ENCODE results near the gene SLC20A1. TPM values are rescaled to one million over a fixed set of nuclear protein-coding genes. Genes with fewer than 3 reads are reported as not detected.
"Not testable (repeated sequence)": the region's sequence is repeated elsewhere in the genome, so short reads cannot be mapped to it uniquely, and the experiment has no call there.

SLC20A1 gene
- total RNA-seq, 1 donor from 2014 or later = 114 TPM

DNA sequence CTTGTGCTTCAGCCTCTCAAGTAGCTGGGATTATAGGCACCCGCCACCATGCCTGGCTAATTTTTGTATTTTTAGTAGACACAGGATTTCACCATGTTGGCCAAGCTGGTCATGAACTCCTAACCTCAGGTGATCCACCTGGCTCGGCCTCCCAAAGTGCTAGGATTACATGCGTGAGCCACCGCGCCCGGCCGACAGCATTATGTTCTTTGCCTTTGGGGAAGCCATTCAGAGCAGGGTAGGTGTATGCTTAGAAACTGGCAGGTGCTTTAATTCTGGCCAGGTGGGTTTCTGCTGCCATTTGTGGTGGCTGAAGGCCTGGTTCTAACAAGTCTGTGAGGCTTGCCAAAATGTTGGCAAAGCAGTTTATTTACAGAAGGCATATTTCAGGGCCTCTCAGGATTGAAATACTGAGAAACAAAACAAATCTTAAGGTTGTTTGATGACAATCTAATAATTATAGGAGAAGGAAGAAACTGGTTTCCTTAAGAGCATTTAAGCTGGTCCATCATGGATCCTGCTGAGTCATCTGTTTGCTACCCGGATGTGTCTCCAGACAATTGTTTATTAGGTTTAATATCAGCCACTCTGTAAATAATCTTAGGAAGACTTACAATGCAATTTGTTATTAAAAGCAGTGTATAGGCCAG is 16.0 kb downstream of the SLC20A1 start:
- DNase-seq (ENCODE audit: low read depth, low spot score) = no peak
- Mint-ChIP-seq H3K36me3 (ENCODE audit: low read depth) (peaks cover 42% of the 10 kb centered on the region), H3K4me3 (no peak overlapping the region), H3K4me1 (peaks cover 14% of the 10 kb centered on the region), H3K9me3 (no peaks in the 10 kb centered on the region), H3K27ac (ENCODE audit: unreplicated experiment) (no peak overlapping the region), H3K27me3 (ENCODE audit: low read depth) (no peaks in the 10 kb centered on the region)
- no peak for TF ChIP-seq CTCF (conservative IDR thresholded peaks at IDR 0.05)

GRCh38 chr2:112662704-112663103 is 17.0 kb downstream of the SLC20A1 start:
- Mint-ChIP-seq H3K27me3 (ENCODE audit: low read depth) (no peaks in the 10 kb centered on the region), H3K36me3 (ENCODE audit: low read depth) (peaks cover 35% of the 10 kb centered on the region), H3K9me3 (no peaks in the 10 kb centered on the region), H3K4me1 (peaks cover 14% of the 10 kb centered on the region), H3K4me3 (no peak overlapping the region), H3K27ac (ENCODE audit: unreplicated experiment) (no peak overlapping the region)
- no peak for TF ChIP-seq CTCF (conservative IDR thresholded peaks at IDR 0.05)
- no peak for DNase-seq (ENCODE audit: low read depth, low spot score)

DNA sequence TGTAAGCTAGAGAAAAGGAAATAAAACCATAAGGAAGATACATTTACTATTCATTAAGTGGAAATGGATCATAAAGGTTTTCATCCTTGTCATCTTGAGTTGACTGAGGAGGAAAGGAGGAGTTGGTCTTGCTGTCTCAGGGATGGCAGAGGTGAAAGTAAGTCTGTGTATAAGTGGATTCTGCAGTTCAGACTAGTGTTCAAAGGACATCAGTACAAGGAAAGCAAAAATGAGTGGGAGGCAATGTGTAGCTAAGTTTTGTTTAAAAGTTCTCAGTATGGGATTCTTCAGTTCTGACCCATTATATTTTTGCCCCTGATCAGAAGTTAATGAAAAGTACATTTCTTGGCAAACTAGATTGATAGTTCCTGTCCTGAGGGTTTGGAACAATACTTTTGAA is 18.9 kb downstream of the SLC20A1 start:
- no peak overlapping the region for H3K27ac Mint-ChIP-seq (ENCODE audit: unreplicated experiment)
- no peaks in the 10 kb centered on the region for H3K9me3 Mint-ChIP-seq
- DNase-seq (ENCODE audit: low read depth, low spot score) = no peak
- peaks cover 13% of the 10 kb centered on the region for H3K4me1 Mint-ChIP-seq
- no peak for TF ChIP-seq CTCF (conservative IDR thresholded peaks at IDR 0.05)
- peaks cover 32% of the 10 kb centered on the region for H3K36me3 Mint-ChIP-seq (ENCODE audit: low read depth)
- H3K4me3 Mint-ChIP-seq = no peak overlapping the region
- H3K27me3 Mint-ChIP-seq (ENCODE audit: low read depth) = no peaks in the 10 kb centered on the region

- TF ChIP-seq CTCF (conservative IDR thresholded peaks at IDR 0.05) = no peak
- DNase-seq (ENCODE audit: low read depth, low spot score) = no peak
- H3K27me3 Mint-ChIP-seq (ENCODE audit: low read depth) = no peaks in the 10 kb centered on the region
- H3K36me3 Mint-ChIP-seq (ENCODE audit: low read depth) = peaks cover 28% of the 10 kb centered on the region
- no peak overlapping the region for H3K27ac Mint-ChIP-seq (ENCODE audit: unreplicated experiment)
- H3K4me3 Mint-ChIP-seq = no peak overlapping the region
- no peaks in the 10 kb centered on the region for H3K9me3 Mint-ChIP-seq
- peaks cover 7% of the 10 kb centered on the region for H3K4me1 Mint-ChIP-seq
Measured at GRCh38 chr2:112665113-112665780, 19.5 kb downstream of the SLC20A1 start.

DNA sequence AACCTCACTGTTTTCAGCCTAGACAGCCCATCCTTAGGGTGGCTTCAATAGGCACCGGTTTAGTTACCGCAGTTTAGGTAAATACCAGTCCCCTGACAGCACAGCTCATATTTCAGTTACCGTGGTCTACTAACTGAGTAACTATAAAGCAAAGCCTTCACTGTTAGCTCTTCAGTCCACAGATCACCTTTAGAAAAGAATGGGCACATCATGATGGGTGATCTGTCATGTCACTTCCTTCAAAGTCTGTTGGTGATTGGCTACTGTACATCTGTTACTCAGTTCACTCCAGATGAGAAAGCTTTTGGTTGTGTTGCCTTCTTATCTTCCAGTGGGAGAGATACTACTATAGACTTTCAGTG is 21.0 kb downstream of the SLC20A1 start:
- Mint-ChIP-seq H3K27me3 (ENCODE audit: low read depth) (no peaks in the 10 kb centered on the region), H3K27ac (ENCODE audit: unreplicated experiment) (no peak overlapping the region), H3K4me3 (no peak overlapping the region), H3K4me1 (peaks cover 3% of the 10 kb centered on the region), H3K36me3 (ENCODE audit: low read depth) (peaks cover 21% of the 10 kb centered on the region), H3K9me3 (no peaks in the 10 kb centered on the region)
- TF ChIP-seq CTCF (conservative IDR thresholded peaks at IDR 0.05) = no peak
- no peak for DNase-seq (ENCODE audit: low read depth, low spot score)

GRCh38 chr2:112667540-112667939 is 21.8 kb downstream of the SLC20A1 start:
- H3K36me3 Mint-ChIP-seq (ENCODE audit: low read depth) = peaks cover 21% of the 10 kb centered on the region
- H3K4me1 Mint-ChIP-seq; H3K4me3 Mint-ChIP-seq; H3K9me3 Mint-ChIP-seq; H3K27me3 Mint-ChIP-seq (ENCODE audit: low read depth); DNase-seq (ENCODE audit: low read depth, low spot score); H3K27ac Mint-ChIP-seq (ENCODE audit: unreplicated experiment): not testable (repeated sequence)
